GM19025 (cell line): Measurements from ENCODE around the gene GLS2.
"Not testable (repeated sequence)": the region's sequence is repeated elsewhere in the genome, so short reads cannot be mapped to it uniquely, and the experiment has no call there.

Experiments
- ATAC-seq: cut with Tn5 transposase; IDR thresholded peaks from one replicate; pipeline ENCODE4 v1.9.1; 2021; ENCODE audit warnings: mild to moderate bottlenecking, low read depth, moderate library complexity; ENCODE audit not compliant: unreplicated experiment

Gene GLS2

GRCh38 chr12:56448860-56449621 is 38.9 kb downstream of the GLS2 start, which contains the start of gene TIMELESS:
TIMELESS (minus strand) TSS chr12:56449426; CDS start chr12:56434170, 15,256 bp downstream.
- peak; percentile 97 for ATAC-seq

GRCh38 chr12:56443208-56443607 is 44.8 kb downstream of the GLS2 start:
- not testable (repeated sequence) for ATAC-seq

- ATAC-seq = no peak
Observed at GRCh38 chr12:56437430-56438176, 50.4 kb downstream of the GLS2 start.

GRCh38 chr12:56434828-56435227 is 53.1 kb downstream of the GLS2 start:
- no peak for ATAC-seq

- no peak for ATAC-seq
Observed at GRCh38 chr12:56431850-56432249, 56.1 kb downstream of the GLS2 start.

- ATAC-seq = no peak
Observed at GRCh38 chr12:56431288-56431687, 56.7 kb downstream of the GLS2 start.

- no peak for ATAC-seq
Observed at GRCh38 chr12:56425940-56426438, 62.0 kb downstream of the GLS2 start.

- no peak for ATAC-seq
Observed at GRCh38 chr12:56425193-56425592, 62.8 kb downstream of the GLS2 start.
